WTC11 (cell line): ENCODE data around the gene AKR1C2.

Experiments used
- ATF1 ChIP-seq: sonication (generic); formaldehyde crosslinking; IDR thresholded peaks from 2 replicates; pipeline ENCODE4 v1.8.1; 2023; ENCODE audit warnings: mild to moderate bottlenecking, moderate library complexity, missing genetic modification reagents
- CBFB ChIP-seq: sonication (generic); formaldehyde crosslinking; IDR thresholded peaks from 2 replicates; pipeline ENCODE4 v1.8.1; 2022; ENCODE audit warnings: mild to moderate bottlenecking, low read depth, missing genetic modification reagents
- CTCF ChIP-seq: fragments of 200-600 bp; IDR thresholded peaks from 2 replicates; pipeline ENCODE4 v1.8.0; 2022; ENCODE audit warnings: antibody characterized with exemption
- ELF4 ChIP-seq: sonication (generic); formaldehyde crosslinking; IDR thresholded peaks from 2 replicates; pipeline ENCODE4 v1.8.1; 2022; ENCODE audit warnings: low read depth, mild to moderate bottlenecking, moderate library complexity, missing genetic modification reagents
- ESRRA ChIP-seq: sonication (generic); formaldehyde crosslinking; IDR thresholded peaks from 2 replicates; pipeline ENCODE4 v1.8.1; 2022; ENCODE audit warnings: mild to moderate bottlenecking, missing genetic modification reagents, borderline replicate concordance
- FOXK1 ChIP-seq: sonication (generic); formaldehyde crosslinking; IDR thresholded peaks from 2 replicates; pipeline ENCODE4 v1.8.0; 2022; ENCODE audit warnings: mild to moderate bottlenecking, moderate library complexity, missing genetic modification reagents
- FOXP4 ChIP-seq: sonication (generic); formaldehyde crosslinking; IDR thresholded peaks from 2 replicates; pipeline ENCODE4 v1.8.0; 2022; ENCODE audit warnings: mild to moderate bottlenecking, missing genetic modification reagents
- NFYB ChIP-seq: sonication (generic); formaldehyde crosslinking; conservative IDR thresholded peaks from 2 replicates; pipeline ENCODE4 v1.8.0; 2022; ENCODE audit warnings: low read depth, missing genetic modification reagents
- NR2C2 ChIP-seq: sonication (generic); formaldehyde crosslinking; IDR thresholded peaks from 2 replicates; pipeline ENCODE4 v1.8.0; 2022; ENCODE audit warnings: mild to moderate bottlenecking, missing genetic modification reagents
- SMAD4 ChIP-seq: sonication (generic); formaldehyde crosslinking; IDR thresholded peaks from 2 replicates; pipeline ENCODE4 v1.8.0; 2022; ENCODE audit warnings: mild to moderate bottlenecking, missing genetic modification reagents
- SP1 ChIP-seq: sonication (generic); formaldehyde crosslinking; conservative IDR thresholded peaks from 2 replicates; pipeline ENCODE4 v1.8.1; 2022; ENCODE audit warnings: missing genetic modification reagents
- USF2 ChIP-seq: sonication (generic); formaldehyde crosslinking; IDR thresholded peaks from 2 replicates; pipeline ENCODE4 v1.8.1; 2023; ENCODE audit warnings: mild to moderate bottlenecking, missing genetic modification reagents, moderate library complexity
- ZNF263 ChIP-seq: sonication (generic); formaldehyde crosslinking; IDR thresholded peaks from 2 replicates; pipeline ENCODE4 v1.8.1; 2022; ENCODE audit warnings: low read depth, mild to moderate bottlenecking, moderate library complexity, missing genetic modification reagents

DNA sequence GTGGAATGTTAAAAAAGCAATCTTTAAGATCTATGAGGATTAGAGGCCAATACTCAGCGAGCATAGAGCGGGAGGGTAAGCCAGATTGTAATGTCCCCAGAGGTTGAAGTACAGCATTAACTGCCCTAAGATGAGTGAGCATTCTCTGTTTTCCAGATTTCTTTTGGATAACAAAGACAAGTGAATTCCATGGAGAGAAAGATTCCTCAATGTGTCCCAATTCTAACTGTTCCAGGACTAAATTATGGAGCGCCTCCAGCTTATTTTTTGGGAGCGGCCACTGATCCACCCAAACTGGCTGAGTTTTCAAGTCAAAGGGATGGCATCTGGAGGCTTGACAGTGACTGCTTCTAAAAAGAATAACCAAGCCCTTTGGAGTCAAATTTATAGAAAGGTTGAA lies 39.3 kb upstream of the AKR1C2 start:
- no peak for TF ChIP-seq NR2C2 (CRISPR knock-in tag)
- no peak for TF ChIP-seq SMAD4 (CRISPR knock-in tag)
- no peak for TF ChIP-seq CTCF
- TF ChIP-seq CBFB (CRISPR knock-in tag): no peak
- TF ChIP-seq SP1 (CRISPR knock-in tag): no peak
- TF ChIP-seq ESRRA (CRISPR knock-in tag): no peak
- TF ChIP-seq ELF4 (CRISPR knock-in tag): no peak
- no peak for TF ChIP-seq USF2 (CRISPR knock-in tag)
- TF ChIP-seq ATF1 (CRISPR knock-in tag): no peak
- TF ChIP-seq FOXP4 (CRISPR knock-in tag): no peak
- TF ChIP-seq FOXK1 (CRISPR knock-in tag): no peak
- TF ChIP-seq NFYB (CRISPR knock-in tag): no peak
- no peak for TF ChIP-seq ZNF263 (CRISPR knock-in tag)
